HL-60 (cell line): Measurements from ENCODE around the gene CHMP4B.

ENCODE experiments used
- DNase-seq, 2 experiments: peaks; one replicate each; pipeline ENCODE4 v3.0.0-alpha.2; 2010 to 2020; ENCODE audit warnings: low read depth in 1 of 2, low spot score in 1 of 2
- H3K27ac ChIP-seq: fragments of 250-450 bp; sonication (Bioruptor Pico); replicated peaks from 2 replicates; pipeline ENCODE4 v1.5.1; 2020; ENCODE audit warnings: mild to moderate bottlenecking, moderate library complexity
- H3K27me3 ChIP-seq: fragments of 250-450 bp; sonication (Bioruptor Pico); 2 replicates; pipeline ENCODE4 v1.5.1; 2021; ENCODE audit warnings: mild to moderate bottlenecking, moderate library complexity; ENCODE audit not compliant: insufficient read depth, poor library complexity, severe bottlenecking
- H3K4me3 ChIP-seq: replicated peaks from 2 replicates; pipeline ENCODE4 v1.5.1; 2011; ENCODE audit warnings: mild to moderate bottlenecking, control low read depth, low read length; ENCODE audit not compliant: insufficient read depth
- GABPA ChIP-seq: IDR thresholded peaks from 2 replicates; pipeline ENCODE4 v1.6.1; 2012; ENCODE audit warnings: low read depth
- POLR2AphosphoS5 ChIP-seq: IDR thresholded peaks from 2 replicates; pipeline ENCODE4 v1.6.1; 2012; ENCODE audit warnings: low read depth
- SPI1 ChIP-seq: IDR thresholded peaks from 2 replicates; pipeline ENCODE4 v1.6.1; 2012; ENCODE audit warnings: low read depth, mild to moderate bottlenecking, borderline replicate concordance
- TF ChIP-seq, protein P1 (sequence below): IDR thresholded peaks from 2 replicates; pipeline ENCODE4 v1.6.1; 2012; ENCODE audit warnings: low read depth; ENCODE audit not compliant: insufficient replicate concordance
- TF ChIP-seq, protein P2 (sequence below): IDR thresholded peaks from one replicate; pipeline ENCODE4 v1.5.1; 2011; ENCODE audit warnings: low read length, control low read depth, inconsistent platforms; ENCODE audit not compliant: insufficient read depth

CHMP4B gene

DNA sequence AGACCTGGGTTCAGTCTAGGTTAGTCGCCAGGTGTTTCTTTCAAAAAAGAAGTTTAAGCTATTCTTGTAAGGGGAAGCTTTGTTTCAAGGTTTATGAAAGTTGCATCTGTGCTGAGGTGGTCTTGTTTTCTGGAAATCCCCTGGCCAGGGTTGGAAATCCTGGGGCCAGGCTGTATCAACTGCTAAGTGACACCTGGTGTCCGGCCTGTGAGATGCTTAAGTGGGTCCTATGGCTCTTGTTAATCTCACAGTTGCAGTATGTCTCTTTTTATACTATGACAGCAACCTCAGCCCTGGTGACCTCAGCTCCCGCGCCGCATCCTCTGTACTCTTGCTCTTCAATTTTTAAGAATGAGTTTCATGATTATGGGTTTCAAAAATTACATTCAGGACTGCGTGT, 72.0 kb downstream of the CHMP4B start:
- TF ChIP-seq, protein P1, sequence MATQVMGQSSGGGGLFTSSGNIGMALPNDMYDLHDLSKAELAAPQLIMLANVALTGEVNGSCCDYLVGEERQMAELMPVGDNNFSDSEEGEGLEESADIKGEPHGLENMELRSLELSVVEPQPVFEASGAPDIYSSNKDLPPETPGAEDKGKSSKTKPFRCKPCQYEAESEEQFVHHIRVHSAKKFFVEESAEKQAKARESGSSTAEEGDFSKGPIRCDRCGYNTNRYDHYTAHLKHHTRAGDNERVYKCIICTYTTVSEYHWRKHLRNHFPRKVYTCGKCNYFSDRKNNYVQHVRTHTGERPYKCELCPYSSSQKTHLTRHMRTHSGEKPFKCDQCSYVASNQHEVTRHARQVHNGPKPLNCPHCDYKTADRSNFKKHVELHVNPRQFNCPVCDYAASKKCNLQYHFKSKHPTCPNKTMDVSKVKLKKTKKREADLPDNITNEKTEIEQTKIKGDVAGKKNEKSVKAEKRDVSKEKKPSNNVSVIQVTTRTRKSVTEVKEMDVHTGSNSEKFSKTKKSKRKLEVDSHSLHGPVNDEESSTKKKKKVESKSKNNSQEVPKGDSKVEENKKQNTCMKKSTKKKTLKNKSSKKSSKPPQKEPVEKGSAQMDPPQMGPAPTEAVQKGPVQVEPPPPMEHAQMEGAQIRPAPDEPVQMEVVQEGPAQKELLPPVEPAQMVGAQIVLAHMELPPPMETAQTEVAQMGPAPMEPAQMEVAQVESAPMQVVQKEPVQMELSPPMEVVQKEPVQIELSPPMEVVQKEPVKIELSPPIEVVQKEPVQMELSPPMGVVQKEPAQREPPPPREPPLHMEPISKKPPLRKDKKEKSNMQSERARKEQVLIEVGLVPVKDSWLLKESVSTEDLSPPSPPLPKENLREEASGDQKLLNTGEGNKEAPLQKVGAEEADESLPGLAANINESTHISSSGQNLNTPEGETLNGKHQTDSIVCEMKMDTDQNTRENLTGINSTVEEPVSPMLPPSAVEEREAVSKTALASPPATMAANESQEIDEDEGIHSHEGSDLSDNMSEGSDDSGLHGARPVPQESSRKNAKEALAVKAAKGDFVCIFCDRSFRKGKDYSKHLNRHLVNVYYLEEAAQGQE = no peak
- TF ChIP-seq, protein P2, sequence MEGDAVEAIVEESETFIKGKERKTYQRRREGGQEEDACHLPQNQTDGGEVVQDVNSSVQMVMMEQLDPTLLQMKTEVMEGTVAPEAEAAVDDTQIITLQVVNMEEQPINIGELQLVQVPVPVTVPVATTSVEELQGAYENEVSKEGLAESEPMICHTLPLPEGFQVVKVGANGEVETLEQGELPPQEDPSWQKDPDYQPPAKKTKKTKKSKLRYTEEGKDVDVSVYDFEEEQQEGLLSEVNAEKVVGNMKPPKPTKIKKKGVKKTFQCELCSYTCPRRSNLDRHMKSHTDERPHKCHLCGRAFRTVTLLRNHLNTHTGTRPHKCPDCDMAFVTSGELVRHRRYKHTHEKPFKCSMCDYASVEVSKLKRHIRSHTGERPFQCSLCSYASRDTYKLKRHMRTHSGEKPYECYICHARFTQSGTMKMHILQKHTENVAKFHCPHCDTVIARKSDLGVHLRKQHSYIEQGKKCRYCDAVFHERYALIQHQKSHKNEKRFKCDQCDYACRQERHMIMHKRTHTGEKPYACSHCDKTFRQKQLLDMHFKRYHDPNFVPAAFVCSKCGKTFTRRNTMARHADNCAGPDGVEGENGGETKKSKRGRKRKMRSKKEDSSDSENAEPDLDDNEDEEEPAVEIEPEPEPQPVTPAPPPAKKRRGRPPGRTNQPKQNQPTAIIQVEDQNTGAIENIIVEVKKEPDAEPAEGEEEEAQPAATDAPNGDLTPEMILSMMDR = no peak
- TF ChIP-seq GABPA = no peak
- TF ChIP-seq SPI1 = no peak
- no peak for TF ChIP-seq POLR2AphosphoS5
- no peak overlapping the region for H3K4me3 ChIP-seq
- H3K27me3 ChIP-seq = no peaks in the 10 kb centered on the region
- DNase-seq = no peak
- no peak overlapping the region for H3K27ac ChIP-seq

DNA sequence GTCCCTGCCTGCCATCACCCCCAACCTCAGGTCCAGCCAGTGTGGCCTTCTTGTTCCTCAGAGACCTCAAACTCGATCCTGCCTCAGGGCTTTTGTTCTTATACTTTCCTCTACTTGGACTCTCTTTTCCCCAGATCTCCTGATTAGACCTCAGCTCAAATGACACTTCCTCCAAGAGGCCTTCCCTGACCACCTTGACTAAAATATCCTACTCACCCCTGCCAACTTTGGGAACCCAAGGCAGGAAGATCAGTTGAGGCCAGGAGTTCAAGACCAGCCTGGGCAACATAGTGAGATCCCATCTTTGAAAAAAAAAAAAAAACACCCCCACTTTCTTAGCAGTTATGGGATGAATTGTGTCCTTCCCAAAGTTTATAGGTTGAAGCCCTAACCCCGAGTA, 73.5 kb downstream of the CHMP4B start:
- no peaks in the 10 kb centered on the region for H3K27me3 ChIP-seq
- no peak overlapping the region for H3K27ac ChIP-seq
- DNase-seq = no peak
- no peak overlapping the region for H3K4me3 ChIP-seq
- TF ChIP-seq POLR2AphosphoS5 = no peak
- TF ChIP-seq, protein P2 = no peak
- TF ChIP-seq GABPA = no peak
- TF ChIP-seq, protein P1 = no peak
- TF ChIP-seq SPI1 = no peak

DNA sequence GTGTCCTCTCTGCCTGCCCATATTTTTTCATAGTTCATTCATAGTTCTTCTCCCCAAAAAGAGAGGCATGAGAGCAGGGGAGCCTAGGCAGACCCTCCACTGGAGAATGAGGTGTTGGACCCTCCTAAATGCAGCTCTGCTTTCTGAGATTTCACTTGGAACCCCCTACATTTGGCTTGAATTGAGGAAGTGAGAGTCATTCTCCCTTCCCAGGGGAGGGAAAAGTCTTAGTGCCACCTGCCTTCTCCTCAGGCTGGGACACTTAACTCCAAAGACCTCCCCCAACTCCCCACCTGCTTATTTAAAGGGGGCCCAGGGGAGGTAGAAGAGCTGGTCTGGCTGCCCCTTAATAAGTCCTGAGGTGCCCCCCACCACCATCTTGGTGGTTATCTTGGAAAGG, 78.2 kb downstream of the CHMP4B start:
- H3K27ac ChIP-seq = no peak overlapping the region
- no peak overlapping the region for H3K4me3 ChIP-seq
- H3K27me3 ChIP-seq = no peaks in the 10 kb centered on the region
- no peak for DNase-seq
- TF ChIP-seq, protein P2 = no peak
- TF ChIP-seq, protein P1 = no peak
